Neural cell (in vitro differentiated cells): ENCODE results near the gene FHDC1. TPM values are rescaled to one million over a fixed set of nuclear protein-coding genes. Genes with fewer than 3 reads are reported as not detected.

Source experiments
- H2AFZ ChIP-seq: fragments of 200-600, 300-800 bp; sonication (generic), shearing (Covaris generic); 2 replicates; pipeline ENCODE4 v1.6.0; 2014; ENCODE audit warnings: low read depth, mild to moderate bottlenecking, antibody characterized with exemption, low read length, moderate library complexity
- H3F3A ChIP-seq: fragments of 200-600 bp; shearing (Covaris generic); 2 replicates; pipeline ENCODE4 v1.6.1; 2016; ENCODE audit warnings: mild to moderate bottlenecking, moderate library complexity, mixed read lengths, antibody characterized with exemption, low read length; ENCODE audit not compliant: insufficient read depth, poor library complexity, severe bottlenecking
- H3K27ac ChIP-seq: fragments of 200-600, 300-800 bp; sonication (generic), shearing (Covaris generic); 2 replicates; pipeline ENCODE4 v1.5.1; 2014; ENCODE audit warnings: mild to moderate bottlenecking, low read length, moderate library complexity
- H3K27me3 ChIP-seq: fragments of 300-800, 200-600 bp; sonication (generic), shearing (Covaris generic); 2 replicates; pipeline ENCODE4 v1.6.0; 2014; ENCODE audit warnings: mild to moderate bottlenecking, low read depth, low read length, moderate library complexity; ENCODE audit not compliant: insufficient read depth
- H3K36me3 ChIP-seq: fragments of 300-800, 200-600 bp; sonication (generic), shearing (Covaris generic); 2 replicates; pipeline ENCODE4 v1.5.1; 2014; ENCODE audit warnings: mild to moderate bottlenecking, antibody characterized with exemption, low read length, moderate library complexity; ENCODE audit not compliant: insufficient read depth
- H3K4me2 ChIP-seq: fragments of 300-800, 200-600 bp; sonication (generic), shearing (Covaris generic); 2 replicates; pipeline ENCODE4 v1.6.0; 2014; ENCODE audit warnings: mild to moderate bottlenecking, low read length
- H3K4me3 ChIP-seq: fragments of 300-800, 200-600 bp; sonication (generic), shearing (Covaris generic); 2 replicates; pipeline ENCODE4 v1.5.1; 2014; ENCODE audit warnings: mild to moderate bottlenecking, low read length, moderate library complexity
- H3K79me2 ChIP-seq: fragments of 200-600 bp; shearing (Covaris generic); replicated peaks from 2 replicates; pipeline ENCODE4 v1.6.0; 2014; ENCODE audit warnings: mild to moderate bottlenecking, low read length, moderate library complexity; ENCODE audit not compliant: insufficient read depth
- H3K9ac ChIP-seq: fragments of 300-800, 200-600 bp; sonication (generic), shearing (Covaris generic); 2 replicates; pipeline ENCODE4 v1.6.1; 2016; ENCODE audit warnings: mild to moderate bottlenecking, low read length, mixed read lengths
- H3K9me2 ChIP-seq: fragments of 200-600 bp; shearing (Covaris generic); 2 replicates; pipeline ENCODE4 v1.6.1; 2016; ENCODE audit warnings: mild to moderate bottlenecking, low read length, mixed read lengths; ENCODE audit not compliant: insufficient read depth
- H3K9me3 ChIP-seq: fragments of 200-600, 300-800 bp; sonication (generic), shearing (Covaris generic); 2 replicates; pipeline ENCODE4 v1.6.1; 2016; ENCODE audit warnings: mild to moderate bottlenecking, mixed run types, low read length, moderate library complexity, mixed read lengths
- H4K20me1 ChIP-seq: fragments of 200-600 bp; shearing (Covaris generic); 2 replicates; pipeline ENCODE4 v1.6.1; 2016; ENCODE audit warnings: mild to moderate bottlenecking, mixed run types; ENCODE audit not compliant: insufficient read depth
- EP300 ChIP-seq: fragments of 450-650 bp; conservative IDR thresholded peaks from 2 replicates; pipeline ENCODE4 v1.6.1; 2014; ENCODE audit warnings: antibody characterized with exemption, mild to moderate bottlenecking, moderate library complexity; ENCODE audit not compliant: poor library complexity, severe bottlenecking
- EZH2 ChIP-seq: fragments of 200-600, 300-800 bp; shearing (Covaris generic), sonication (generic); IDR thresholded peaks from 2 replicates; pipeline ENCODE4 v1.6.1; 2014; ENCODE audit warnings: antibody characterized with exemption, low read length, borderline replicate concordance, mild to moderate bottlenecking; ENCODE audit not compliant: insufficient read depth, poor library complexity, severe bottlenecking
- MXI1 ChIP-seq: fragments of 450-650 bp; conservative IDR thresholded peaks from 2 replicates; pipeline ENCODE4 v1.6.1; 2014; ENCODE audit warnings: antibody characterized with exemption, mild to moderate bottlenecking; ENCODE audit not compliant: poor library complexity, severe bottlenecking
- POLR2AphosphoS5 ChIP-seq: IDR thresholded peaks from 2 replicates; pipeline ENCODE4 v1.6.1; 2012
- RAD21 ChIP-seq: fragments of 450-650 bp; conservative IDR thresholded peaks from 2 replicates; pipeline ENCODE4 v1.6.1; 2014; ENCODE audit warnings: antibody characterized with exemption, mild to moderate bottlenecking, moderate library complexity
- SMC3 ChIP-seq: fragments of 450-650 bp; conservative IDR thresholded peaks from 2 replicates; pipeline ENCODE4 v1.6.1; 2014; ENCODE audit warnings: antibody characterized with exemption, mild to moderate bottlenecking, moderate library complexity; ENCODE audit not compliant: poor library complexity
- TAF1 ChIP-seq: IDR thresholded peaks from 2 replicates; pipeline ENCODE4 v1.6.1; 2012; ENCODE audit warnings: low read depth
- polyA plus RNA-seq: library from polyadenylated mRNA; depleted of rRNA; stranded (reverse); fragments of >200 nt; gene quantifications from 2 replicates; pipeline ENCODE4 v1.2.3, GENCODE V29; 2014
- TF ChIP-seq, protein P1 (sequence below): fragments of 450-650 bp; IDR thresholded peaks from 2 replicates; pipeline ENCODE4 v1.5.1; 2014; ENCODE audit warnings: antibody characterized with exemption, mild to moderate bottlenecking, moderate library complexity; ENCODE audit not compliant: poor library complexity, severe bottlenecking
- TF ChIP-seq, protein P2 (sequence below): IDR thresholded peaks from 2 replicates; pipeline ENCODE4 v1.6.1; 2012; ENCODE audit warnings: borderline replicate concordance

The FHDC1 gene
- polyA plus RNA-seq, 1 donor from 2014 or later = 11.4 TPM

DNA sequence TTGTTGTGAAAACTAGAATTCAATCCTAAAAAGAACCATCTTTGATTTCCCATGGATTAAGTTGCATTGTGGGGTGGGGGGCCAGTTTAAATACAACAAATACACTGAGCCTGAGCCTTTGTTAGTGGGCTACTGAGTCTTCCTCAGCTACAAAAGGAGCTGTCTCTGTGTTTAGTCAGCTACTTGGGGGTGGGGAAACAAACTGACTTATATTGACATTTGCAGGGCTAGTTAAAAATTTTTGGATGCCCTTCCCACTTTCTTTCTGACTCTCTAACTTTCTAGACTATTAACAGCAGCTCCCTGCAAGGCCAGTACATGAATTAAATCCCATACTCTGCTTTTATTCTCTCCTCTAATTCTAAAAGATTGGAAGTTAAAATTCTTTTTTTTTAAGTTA is 32.5 kb upstream of the FHDC1 start:
- Histone ChIP-seq H3K9me2 (no peaks in the 10 kb centered on the region), H4K20me1 (no peaks in the 10 kb centered on the region), H3K27me3 (no peaks in the 10 kb centered on the region), H3K4me3 (no peak overlapping the region), H3K79me2 (no peaks in the 10 kb centered on the region), H3F3A (no peaks in the 10 kb centered on the region), H3K4me2 (no peak overlapping the region), H3K36me3 (no peaks in the 10 kb centered on the region), H3K9ac (no peak overlapping the region), H2AFZ (no peak overlapping the region), H3K9me3 (no peaks in the 10 kb centered on the region), H3K27ac (no peak overlapping the region)
- TF ChIP-seq MXI1 = no peak
- no peak for TF ChIP-seq TAF1
- TF ChIP-seq, protein P1, sequence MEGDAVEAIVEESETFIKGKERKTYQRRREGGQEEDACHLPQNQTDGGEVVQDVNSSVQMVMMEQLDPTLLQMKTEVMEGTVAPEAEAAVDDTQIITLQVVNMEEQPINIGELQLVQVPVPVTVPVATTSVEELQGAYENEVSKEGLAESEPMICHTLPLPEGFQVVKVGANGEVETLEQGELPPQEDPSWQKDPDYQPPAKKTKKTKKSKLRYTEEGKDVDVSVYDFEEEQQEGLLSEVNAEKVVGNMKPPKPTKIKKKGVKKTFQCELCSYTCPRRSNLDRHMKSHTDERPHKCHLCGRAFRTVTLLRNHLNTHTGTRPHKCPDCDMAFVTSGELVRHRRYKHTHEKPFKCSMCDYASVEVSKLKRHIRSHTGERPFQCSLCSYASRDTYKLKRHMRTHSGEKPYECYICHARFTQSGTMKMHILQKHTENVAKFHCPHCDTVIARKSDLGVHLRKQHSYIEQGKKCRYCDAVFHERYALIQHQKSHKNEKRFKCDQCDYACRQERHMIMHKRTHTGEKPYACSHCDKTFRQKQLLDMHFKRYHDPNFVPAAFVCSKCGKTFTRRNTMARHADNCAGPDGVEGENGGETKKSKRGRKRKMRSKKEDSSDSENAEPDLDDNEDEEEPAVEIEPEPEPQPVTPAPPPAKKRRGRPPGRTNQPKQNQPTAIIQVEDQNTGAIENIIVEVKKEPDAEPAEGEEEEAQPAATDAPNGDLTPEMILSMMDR = no peak
- no peak for TF ChIP-seq SMC3
- TF ChIP-seq POLR2AphosphoS5 = no peak
- no peak for TF ChIP-seq RAD21
- no peak for TF ChIP-seq EP300
- TF ChIP-seq, protein P2, sequence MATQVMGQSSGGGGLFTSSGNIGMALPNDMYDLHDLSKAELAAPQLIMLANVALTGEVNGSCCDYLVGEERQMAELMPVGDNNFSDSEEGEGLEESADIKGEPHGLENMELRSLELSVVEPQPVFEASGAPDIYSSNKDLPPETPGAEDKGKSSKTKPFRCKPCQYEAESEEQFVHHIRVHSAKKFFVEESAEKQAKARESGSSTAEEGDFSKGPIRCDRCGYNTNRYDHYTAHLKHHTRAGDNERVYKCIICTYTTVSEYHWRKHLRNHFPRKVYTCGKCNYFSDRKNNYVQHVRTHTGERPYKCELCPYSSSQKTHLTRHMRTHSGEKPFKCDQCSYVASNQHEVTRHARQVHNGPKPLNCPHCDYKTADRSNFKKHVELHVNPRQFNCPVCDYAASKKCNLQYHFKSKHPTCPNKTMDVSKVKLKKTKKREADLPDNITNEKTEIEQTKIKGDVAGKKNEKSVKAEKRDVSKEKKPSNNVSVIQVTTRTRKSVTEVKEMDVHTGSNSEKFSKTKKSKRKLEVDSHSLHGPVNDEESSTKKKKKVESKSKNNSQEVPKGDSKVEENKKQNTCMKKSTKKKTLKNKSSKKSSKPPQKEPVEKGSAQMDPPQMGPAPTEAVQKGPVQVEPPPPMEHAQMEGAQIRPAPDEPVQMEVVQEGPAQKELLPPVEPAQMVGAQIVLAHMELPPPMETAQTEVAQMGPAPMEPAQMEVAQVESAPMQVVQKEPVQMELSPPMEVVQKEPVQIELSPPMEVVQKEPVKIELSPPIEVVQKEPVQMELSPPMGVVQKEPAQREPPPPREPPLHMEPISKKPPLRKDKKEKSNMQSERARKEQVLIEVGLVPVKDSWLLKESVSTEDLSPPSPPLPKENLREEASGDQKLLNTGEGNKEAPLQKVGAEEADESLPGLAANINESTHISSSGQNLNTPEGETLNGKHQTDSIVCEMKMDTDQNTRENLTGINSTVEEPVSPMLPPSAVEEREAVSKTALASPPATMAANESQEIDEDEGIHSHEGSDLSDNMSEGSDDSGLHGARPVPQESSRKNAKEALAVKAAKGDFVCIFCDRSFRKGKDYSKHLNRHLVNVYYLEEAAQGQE = no peak
- TF ChIP-seq EZH2 = no peak

DNA sequence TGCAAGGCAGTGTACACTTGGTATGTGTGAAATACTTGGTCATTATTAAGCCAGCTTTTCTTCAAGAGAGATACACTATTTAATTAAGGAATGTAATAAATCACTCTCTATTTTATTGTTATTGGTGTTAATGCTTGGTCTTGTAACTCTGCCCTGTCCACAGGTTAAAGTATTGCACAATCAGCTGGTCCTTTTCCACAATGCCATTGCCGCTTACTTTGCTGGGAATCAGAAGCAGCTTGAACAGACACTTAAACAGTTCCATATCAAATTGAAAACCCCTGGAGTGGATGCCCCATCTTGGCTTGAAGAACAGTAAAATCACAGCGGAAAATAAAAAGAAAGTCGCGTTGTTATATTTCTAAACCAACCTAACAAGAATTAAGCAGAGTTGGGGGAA is 26.2 kb upstream of the FHDC1 start:
- Histone ChIP-seq H3K36me3 (no peaks in the 10 kb centered on the region), H3K9me2 (no peaks in the 10 kb centered on the region), H3K27ac (no peak overlapping the region), H3F3A (no peaks in the 10 kb centered on the region), H3K79me2 (no peaks in the 10 kb centered on the region), H3K9ac (no peak overlapping the region), H3K4me2 (no peak overlapping the region), H3K27me3 (no peaks in the 10 kb centered on the region), H3K9me3 (no peaks in the 10 kb centered on the region), H3K4me3 (no peak overlapping the region), H4K20me1 (no peaks in the 10 kb centered on the region), H2AFZ (no peak overlapping the region)
- TF ChIP-seq SMC3 (no peak), TAF1 (no peak), EP300 (no peak), MXI1 (no peak), POLR2AphosphoS5 (no peak), RAD21 (no peak), EZH2 (no peak)
- TF ChIP-seq, protein P2 = no peak
- TF ChIP-seq, protein P1 = no peak
